GM23338 (cell line): ENCODE measurements around the gene QRICH2. TPM values are rescaled to one million over a fixed set of nuclear protein-coding genes. Genes with fewer than 3 reads are reported as not detected.

Source experiments
- ATAC-seq: fragments of 200-7000 bp; cut with Tn5 transposase; 3 replicates; pipeline ENCODE4 v1.9.1; 2020
- DNase-seq: peaks from one replicate; pipeline ENCODE4 v3.0.0-alpha.2; 2015; ENCODE audit warnings: low spot score
- H2AFZ ChIP-seq: fragments of 200-600 bp; sonication (generic); 2 replicates; pipeline ENCODE4 v1.8.0; 2016; ENCODE audit warnings: antibody characterized with exemption, mild to moderate bottlenecking, moderate library complexity
- H3F3A ChIP-seq: fragments of 200-600 bp; sonication (generic); replicated peaks from 2 replicates; pipeline ENCODE4 v1.8.0; 2017; ENCODE audit warnings: antibody characterized with exemption, mixed run types, low read depth
- H3K27ac ChIP-seq: fragments of 200-600 bp; sonication (generic); 2 replicates; pipeline ENCODE4 v1.6.1; 2016; ENCODE audit warnings: low read depth
- H3K27me3 ChIP-seq: fragments of 200-600 bp; sonication (generic); 2 replicates; pipeline ENCODE4 v1.8.0; 2016; ENCODE audit warnings: mild to moderate bottlenecking, mixed run types, moderate library complexity; ENCODE audit not compliant: insufficient read depth
- H3K36me3 ChIP-seq: fragments of 200-600 bp; sonication (generic); 2 replicates; pipeline ENCODE4 v1.8.0; 2016; ENCODE audit warnings: mild to moderate bottlenecking; ENCODE audit not compliant: insufficient read depth
- H3K4me1 ChIP-seq: fragments of 200-600 bp; sonication (generic); 2 replicates; pipeline ENCODE4 v1.8.0; 2016; ENCODE audit warnings: mild to moderate bottlenecking, moderate library complexity; ENCODE audit not compliant: insufficient read depth
- H3K4me2 ChIP-seq: fragments of 200-600 bp; sonication (generic); 2 replicates; pipeline ENCODE4 v1.7.1; 2017; ENCODE audit warnings: mixed run types
- H3K4me3 ChIP-seq: fragments of 200-600 bp; sonication (generic); 2 replicates; pipeline ENCODE4 v1.6.1; 2016; ENCODE audit warnings: mixed run types
- H3K79me2 ChIP-seq: fragments of 200-600 bp; sonication (generic); replicated peaks from 2 replicates; pipeline ENCODE4 v1.8.0; 2017; ENCODE audit warnings: mild to moderate bottlenecking; ENCODE audit not compliant: insufficient read depth
- H3K9me2 ChIP-seq: fragments of 200-600 bp; sonication (generic); 2 replicates; pipeline ENCODE4 v1.8.0; 2017; ENCODE audit not compliant: insufficient read depth
- H4K20me1 ChIP-seq: fragments of 200-600 bp; sonication (generic); replicated peaks from 2 replicates; pipeline ENCODE4 v1.8.0; 2017; ENCODE audit warnings: mild to moderate bottlenecking; ENCODE audit not compliant: insufficient read depth
- H3K27ac Mint-ChIP-seq: 2 replicates; pipeline ENCODE4 v1.8.0; 2020; ENCODE audit warnings: inconsistent platforms, mild to moderate bottlenecking, moderate library complexity, mixed read lengths
- H3K27me3 Mint-ChIP-seq: 3 replicates; pipeline ENCODE4 v1.8.0; 2022; ENCODE audit warnings: low read depth, mild to moderate bottlenecking, moderate library complexity, mixed read lengths, inconsistent platforms; ENCODE audit not compliant: insufficient read depth, poor library complexity
- H3K36me3 Mint-ChIP-seq: 3 replicates; pipeline ENCODE4 v1.8.0; 2021; ENCODE audit warnings: low read depth, mild to moderate bottlenecking, inconsistent platforms, moderate library complexity, mixed read lengths
- H3K4me1 Mint-ChIP-seq: 3 replicates; pipeline ENCODE4 v1.8.0; 2020; ENCODE audit warnings: mild to moderate bottlenecking, inconsistent platforms, mixed read lengths
- H3K4me3 Mint-ChIP-seq: 3 replicates; pipeline ENCODE4 v1.8.0; 2021; ENCODE audit warnings: moderate library complexity, mild to moderate bottlenecking, inconsistent platforms, mixed read lengths
- H3K9me3 Mint-ChIP-seq: 3 replicates; pipeline ENCODE4 v1.8.0; 2020; ENCODE audit warnings: moderate library complexity, mild to moderate bottlenecking, inconsistent platforms, mixed read lengths
- CREB1 ChIP-seq: fragments of 250-450 bp; sonication (Bioruptor Pico); IDR thresholded peaks from 2 replicates; pipeline ENCODE4 v1.5.0; 2020; ENCODE audit warnings: low read depth, mild to moderate bottlenecking, moderate library complexity
- EZH2 ChIP-seq: fragments of 200-600 bp; sonication (generic); IDR thresholded peaks from one replicate; pipeline ENCODE4 v1.8.0; 2017; ENCODE audit warnings: antibody characterized with exemption, mild to moderate bottlenecking, low read depth; ENCODE audit not compliant: unreplicated experiment
- JUNB ChIP-seq: IDR thresholded peaks from one replicate; pipeline ENCODE4 v1.6.1; 2016; ENCODE audit warnings: antibody characterized with exemption; ENCODE audit not compliant: unreplicated experiment
- NANOG ChIP-seq: IDR thresholded peaks from 2 replicates; pipeline ENCODE4 v1.6.1; 2016; ENCODE audit warnings: antibody characterized with exemption, borderline replicate concordance
- POLR2AphosphoS5 ChIP-seq: IDR thresholded peaks from 2 replicates; pipeline ENCODE4 v1.6.1; 2016; ENCODE audit warnings: antibody characterized with exemption, low read depth
- STAT1 ChIP-seq: IDR thresholded peaks from one replicate; pipeline ENCODE4 v1.6.1; 2016; ENCODE audit warnings: antibody characterized with exemption; ENCODE audit not compliant: unreplicated experiment
- ZNF114 ChIP-seq: fragments of 250-450 bp; sonication (Bioruptor Pico); IDR thresholded peaks from 2 replicates; pipeline ENCODE4 v1.5.0; 2020; ENCODE audit warnings: mild to moderate bottlenecking, moderate library complexity
- ZNF331 ChIP-seq: fragments of 250-450 bp; sonication (Bioruptor Pico); IDR thresholded peaks from 2 replicates; pipeline ENCODE4 v1.5.0; 2020; ENCODE audit warnings: low read depth, mild to moderate bottlenecking, moderate library complexity
- polyA plus RNA-seq: library from polyadenylated mRNA; unstranded; fragments of >200 nt; fragmentation: Nextera tagmentation; extraction: Ambion mirVana; gene quantifications from 2 replicates; pipeline ENCODE4 v1.2.1, GENCODE V29; 2016
- total RNA-seq: library from RNA; depleted of rRNA; stranded (reverse); fragments of >200 nt; shearing (Covaris generic); gene quantifications from 2 replicates; pipeline ENCODE4 v1.2.3, GENCODE V29; 2014
- TF ChIP-seq, protein P1 (sequence below): IDR thresholded peaks from 2 replicates; pipeline ENCODE4 v1.6.1; 2016; ENCODE audit warnings: antibody characterized with exemption
- TF ChIP-seq, protein P2 (sequence below), 2 experiments: fragments of 200-600 bp in 1 of 2; sonication (generic) in 1 of 2; conservative IDR thresholded peaks; 2 replicates each; pipeline versions ENCODE4 v1.5.1 to v1.6.1; 2016 to 2017; ENCODE audit warnings: antibody characterized with exemption in 2 of 2, low read depth in 2 of 2, mild to moderate bottlenecking in 2 of 2, moderate library complexity in 1 of 2
- TF ChIP-seq, protein P3 (sequence below): IDR thresholded peaks from one replicate; pipeline ENCODE4 v1.6.1; 2018; ENCODE audit warnings: antibody characterized with exemption; ENCODE audit not compliant: unreplicated experiment

Gene QRICH2
- total and polyA plus RNA-seq, 2 experiments from 2014 or later: 2.2 to 3.7 TPM

DNA sequence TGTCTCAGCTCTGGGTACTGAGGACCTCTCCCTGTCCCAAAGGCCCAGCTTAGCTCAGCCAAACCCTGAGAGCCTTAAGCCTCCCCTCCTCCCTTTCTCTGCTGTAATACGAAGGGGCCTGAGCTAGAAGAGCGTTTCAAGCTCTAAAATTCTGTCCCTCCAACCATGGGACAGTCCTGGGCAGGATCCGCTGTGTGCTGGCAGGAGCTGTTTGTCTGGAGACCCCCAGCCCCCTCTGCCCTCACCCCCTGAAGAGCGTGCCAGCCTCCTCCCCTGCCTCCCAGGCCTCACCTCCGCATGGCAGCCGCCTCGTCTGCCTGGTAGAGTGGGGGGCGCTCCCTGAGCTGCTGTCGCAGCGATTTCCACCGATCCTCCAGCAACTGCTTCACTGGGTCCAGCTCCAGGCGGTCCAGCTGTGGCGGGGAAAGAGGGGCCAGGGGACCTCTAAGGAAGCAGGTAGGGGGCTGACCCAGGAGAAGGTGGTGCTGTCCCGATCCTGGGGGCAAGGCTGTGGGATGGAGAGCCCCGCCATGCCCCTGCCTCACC lies 28.3 kb downstream of the QRICH2 start (continued):
- TF ChIP-seq, protein P1, sequence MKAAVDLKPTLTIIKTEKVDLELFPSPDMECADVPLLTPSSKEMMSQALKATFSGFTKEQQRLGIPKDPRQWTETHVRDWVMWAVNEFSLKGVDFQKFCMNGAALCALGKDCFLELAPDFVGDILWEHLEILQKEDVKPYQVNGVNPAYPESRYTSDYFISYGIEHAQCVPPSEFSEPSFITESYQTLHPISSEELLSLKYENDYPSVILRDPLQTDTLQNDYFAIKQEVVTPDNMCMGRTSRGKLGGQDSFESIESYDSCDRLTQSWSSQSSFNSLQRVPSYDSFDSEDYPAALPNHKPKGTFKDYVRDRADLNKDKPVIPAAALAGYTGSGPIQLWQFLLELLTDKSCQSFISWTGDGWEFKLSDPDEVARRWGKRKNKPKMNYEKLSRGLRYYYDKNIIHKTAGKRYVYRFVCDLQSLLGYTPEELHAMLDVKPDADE: no peak
- TF ChIP-seq NANOG (no peak), STAT1 (no peak), ZNF114 (CRISPR knock-in tag) (no peak), JUNB (no peak), CREB1 (no peak), EZH2 (no peak), ZNF331 (CRISPR knock-in tag) (no peak), POLR2AphosphoS5 (no peak)
- TF ChIP-seq, protein P2, sequence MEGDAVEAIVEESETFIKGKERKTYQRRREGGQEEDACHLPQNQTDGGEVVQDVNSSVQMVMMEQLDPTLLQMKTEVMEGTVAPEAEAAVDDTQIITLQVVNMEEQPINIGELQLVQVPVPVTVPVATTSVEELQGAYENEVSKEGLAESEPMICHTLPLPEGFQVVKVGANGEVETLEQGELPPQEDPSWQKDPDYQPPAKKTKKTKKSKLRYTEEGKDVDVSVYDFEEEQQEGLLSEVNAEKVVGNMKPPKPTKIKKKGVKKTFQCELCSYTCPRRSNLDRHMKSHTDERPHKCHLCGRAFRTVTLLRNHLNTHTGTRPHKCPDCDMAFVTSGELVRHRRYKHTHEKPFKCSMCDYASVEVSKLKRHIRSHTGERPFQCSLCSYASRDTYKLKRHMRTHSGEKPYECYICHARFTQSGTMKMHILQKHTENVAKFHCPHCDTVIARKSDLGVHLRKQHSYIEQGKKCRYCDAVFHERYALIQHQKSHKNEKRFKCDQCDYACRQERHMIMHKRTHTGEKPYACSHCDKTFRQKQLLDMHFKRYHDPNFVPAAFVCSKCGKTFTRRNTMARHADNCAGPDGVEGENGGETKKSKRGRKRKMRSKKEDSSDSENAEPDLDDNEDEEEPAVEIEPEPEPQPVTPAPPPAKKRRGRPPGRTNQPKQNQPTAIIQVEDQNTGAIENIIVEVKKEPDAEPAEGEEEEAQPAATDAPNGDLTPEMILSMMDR (conservative IDR thresholded peaks at IDR 0.05; ENCODE audit: low read depth in 2 of 2): no peak
- TF ChIP-seq, protein P3, sequence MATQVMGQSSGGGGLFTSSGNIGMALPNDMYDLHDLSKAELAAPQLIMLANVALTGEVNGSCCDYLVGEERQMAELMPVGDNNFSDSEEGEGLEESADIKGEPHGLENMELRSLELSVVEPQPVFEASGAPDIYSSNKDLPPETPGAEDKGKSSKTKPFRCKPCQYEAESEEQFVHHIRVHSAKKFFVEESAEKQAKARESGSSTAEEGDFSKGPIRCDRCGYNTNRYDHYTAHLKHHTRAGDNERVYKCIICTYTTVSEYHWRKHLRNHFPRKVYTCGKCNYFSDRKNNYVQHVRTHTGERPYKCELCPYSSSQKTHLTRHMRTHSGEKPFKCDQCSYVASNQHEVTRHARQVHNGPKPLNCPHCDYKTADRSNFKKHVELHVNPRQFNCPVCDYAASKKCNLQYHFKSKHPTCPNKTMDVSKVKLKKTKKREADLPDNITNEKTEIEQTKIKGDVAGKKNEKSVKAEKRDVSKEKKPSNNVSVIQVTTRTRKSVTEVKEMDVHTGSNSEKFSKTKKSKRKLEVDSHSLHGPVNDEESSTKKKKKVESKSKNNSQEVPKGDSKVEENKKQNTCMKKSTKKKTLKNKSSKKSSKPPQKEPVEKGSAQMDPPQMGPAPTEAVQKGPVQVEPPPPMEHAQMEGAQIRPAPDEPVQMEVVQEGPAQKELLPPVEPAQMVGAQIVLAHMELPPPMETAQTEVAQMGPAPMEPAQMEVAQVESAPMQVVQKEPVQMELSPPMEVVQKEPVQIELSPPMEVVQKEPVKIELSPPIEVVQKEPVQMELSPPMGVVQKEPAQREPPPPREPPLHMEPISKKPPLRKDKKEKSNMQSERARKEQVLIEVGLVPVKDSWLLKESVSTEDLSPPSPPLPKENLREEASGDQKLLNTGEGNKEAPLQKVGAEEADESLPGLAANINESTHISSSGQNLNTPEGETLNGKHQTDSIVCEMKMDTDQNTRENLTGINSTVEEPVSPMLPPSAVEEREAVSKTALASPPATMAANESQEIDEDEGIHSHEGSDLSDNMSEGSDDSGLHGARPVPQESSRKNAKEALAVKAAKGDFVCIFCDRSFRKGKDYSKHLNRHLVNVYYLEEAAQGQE: no peak

DNA sequence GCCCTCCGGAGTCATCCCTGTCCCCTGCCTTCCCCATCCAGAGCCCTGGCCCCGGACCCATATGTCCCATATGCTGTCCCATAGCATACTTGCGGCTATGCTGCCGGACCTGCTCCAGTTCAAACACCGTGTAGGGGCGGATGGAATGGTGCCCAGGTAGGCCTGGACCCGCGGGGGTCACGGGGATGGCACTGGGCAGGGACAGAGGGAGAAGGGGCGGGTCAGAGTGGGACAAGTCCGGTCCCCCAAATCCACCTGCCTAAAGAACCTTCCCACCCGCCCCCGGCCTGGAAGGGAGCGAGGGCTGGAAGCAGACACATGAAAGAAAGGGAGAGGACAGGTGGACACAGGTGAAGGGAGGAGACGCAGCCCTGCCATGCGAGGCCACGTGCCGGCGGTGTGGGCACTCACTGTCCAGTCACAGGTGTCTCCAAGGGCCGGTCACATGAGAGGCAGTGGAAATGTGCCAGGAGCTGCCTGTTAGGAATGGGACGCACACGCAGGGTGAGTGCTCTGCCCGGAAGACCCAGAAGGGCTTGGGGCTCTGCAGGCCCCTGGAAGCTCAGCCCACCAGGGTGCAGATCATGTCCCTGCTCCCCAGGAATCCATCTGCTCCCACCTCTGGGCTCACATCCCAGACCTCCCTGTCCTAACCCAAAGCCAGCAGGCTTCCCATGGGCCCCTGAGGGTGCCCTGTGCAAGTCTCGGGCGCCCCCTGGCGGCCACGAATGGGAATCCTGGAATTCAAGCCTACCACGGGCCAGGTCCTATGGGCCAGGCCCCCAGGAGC lies 28.9 kb downstream of the QRICH2 start:
- H3K4me1 ChIP-seq: no peaks in the 10 kb centered on the region
- no peaks in the 10 kb centered on the region for H3K27me3 ChIP-seq
- Mint-ChIP-seq H3K4me3 (no peak overlapping the region; the same call in 2 of the 3 replicates), H3K4me1 (no peaks in the 10 kb centered on the region; the same call in 2 of the 3 replicates), H3K9me3 (no peaks in the 10 kb centered on the region), H3K27me3 (peaks cover 4% of the 10 kb centered on the region), H3K27ac (no peak overlapping the region), H3K36me3 (no peaks in the 10 kb centered on the region)
- no peaks in the 10 kb centered on the region for H4K20me1 ChIP-seq
- peak; percentile 91 for DNase-seq
- H3K79me2 ChIP-seq: no peaks in the 10 kb centered on the region
- no peaks in the 10 kb centered on the region for H3F3A ChIP-seq
- peak; percentile 95 for ATAC-seq
- H3K36me3 ChIP-seq: no peaks in the 10 kb centered on the region
- no peak overlapping the region for H3K4me3 ChIP-seq
- H3K4me2 ChIP-seq: no peak overlapping the region
- no peak overlapping the region for H3K27ac ChIP-seq
- no peak overlapping the region; the same call in 1 of the 2 replicates for H2AFZ ChIP-seq
- TF ChIP-seq CREB1 (no peak), NANOG (no peak)
- TF ChIP-seq, protein P1: no peak
- TF ChIP-seq, protein P2 (conservative IDR thresholded peaks at IDR 0.05; ENCODE audit: low read depth in 2 of 2): peak; percentile 91 to 96
- H3K9me2 ChIP-seq: no peaks in the 10 kb centered on the region
